A673 (cell line): ENCODE data around the gene RPTOR.

ENCODE experiments used
- CTCF ChIP-seq: fragments of 300-800, 200-600 bp; sonication (generic); conservative IDR thresholded peaks from 2 replicates; pipeline ENCODE4 v1.5.1; 2017; ENCODE audit warnings: low read depth, mild to moderate bottlenecking, antibody characterized with exemption, low read length, moderate library complexity, mixed read lengths
- EZH2 ChIP-seq: fragments of 200-600 bp; sonication (generic); IDR thresholded peaks from 2 replicates; pipeline ENCODE4 v1.6.1; 2017; ENCODE audit warnings: borderline replicate concordance, low read depth, mild to moderate bottlenecking, mixed read lengths, antibody characterized with exemption, low read length; ENCODE audit not compliant: poor library complexity, severe bottlenecking

- TF ChIP-seq CTCF (no peak; the same call in 1 of the 2 replicates), EZH2 (no peak)
Measured at GRCh38 chr17:80650331-80650672, 105.7 kb downstream of the RPTOR start.
